ENCODE results near the gene FMN2.

DNA sequence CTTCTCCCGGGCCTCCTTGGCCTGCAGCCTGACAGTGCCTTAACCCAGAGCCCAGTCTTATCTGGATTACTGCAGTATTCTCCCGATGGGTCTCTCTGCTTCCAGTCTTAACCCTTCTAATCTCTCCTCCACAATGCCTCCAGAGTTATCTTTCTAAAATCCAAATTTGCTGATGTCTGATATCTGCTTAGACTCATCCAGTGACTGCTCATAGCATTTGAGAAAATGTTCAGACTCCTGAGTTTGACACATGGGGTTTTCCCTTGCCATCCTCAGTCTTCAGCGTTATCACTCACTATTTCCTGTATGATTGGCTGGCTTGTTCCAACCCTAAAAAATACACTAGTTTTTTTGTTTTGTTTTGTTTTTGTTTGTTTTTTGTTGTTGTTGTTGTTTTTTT is 102.0 kb downstream of the FMN2 start:
- TF ChIP-seq EZH2 (IDR thresholded peaks at IDR 0.05) (no peak), EZH2phosphoT487 (IDR thresholded peaks at IDR 0.05) (no peak)
- TF ChIP-seq, protein P1, sequence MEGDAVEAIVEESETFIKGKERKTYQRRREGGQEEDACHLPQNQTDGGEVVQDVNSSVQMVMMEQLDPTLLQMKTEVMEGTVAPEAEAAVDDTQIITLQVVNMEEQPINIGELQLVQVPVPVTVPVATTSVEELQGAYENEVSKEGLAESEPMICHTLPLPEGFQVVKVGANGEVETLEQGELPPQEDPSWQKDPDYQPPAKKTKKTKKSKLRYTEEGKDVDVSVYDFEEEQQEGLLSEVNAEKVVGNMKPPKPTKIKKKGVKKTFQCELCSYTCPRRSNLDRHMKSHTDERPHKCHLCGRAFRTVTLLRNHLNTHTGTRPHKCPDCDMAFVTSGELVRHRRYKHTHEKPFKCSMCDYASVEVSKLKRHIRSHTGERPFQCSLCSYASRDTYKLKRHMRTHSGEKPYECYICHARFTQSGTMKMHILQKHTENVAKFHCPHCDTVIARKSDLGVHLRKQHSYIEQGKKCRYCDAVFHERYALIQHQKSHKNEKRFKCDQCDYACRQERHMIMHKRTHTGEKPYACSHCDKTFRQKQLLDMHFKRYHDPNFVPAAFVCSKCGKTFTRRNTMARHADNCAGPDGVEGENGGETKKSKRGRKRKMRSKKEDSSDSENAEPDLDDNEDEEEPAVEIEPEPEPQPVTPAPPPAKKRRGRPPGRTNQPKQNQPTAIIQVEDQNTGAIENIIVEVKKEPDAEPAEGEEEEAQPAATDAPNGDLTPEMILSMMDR (IDR thresholded peaks at IDR 0.05): no peak
